Fibroblast of pulmonary artery (primary cell): ENCODE data around the gene NAE1.
"Not testable (repeated sequence)": the region's sequence is repeated elsewhere in the genome, so short reads cannot be mapped to it uniquely, and the experiment has no call there.

ENCODE experiments used
- DNase-seq: peaks from one replicate; pipeline ENCODE4 v3.0.0-alpha.2; 2010; ENCODE audit warnings: low read depth
- H3K4me3 ChIP-seq: replicated peaks from 2 replicates; pipeline ENCODE4 v1.5.1; 2011; ENCODE audit warnings: low read depth, mild to moderate bottlenecking, control low read depth, low read length, moderate library complexity
- TF ChIP-seq, protein P1 (sequence below): IDR thresholded peaks from 2 replicates; pipeline ENCODE4 v1.5.1; 2011; ENCODE audit warnings: mild to moderate bottlenecking, control low read depth, low read length, inconsistent platforms; ENCODE audit errors: missing control alignments

Gene NAE1

GRCh38 chr16:66809765-66810164, 21.0 kb downstream of the NAE1 start:
- DNase-seq, result no peak
- TF ChIP-seq, protein P1, sequence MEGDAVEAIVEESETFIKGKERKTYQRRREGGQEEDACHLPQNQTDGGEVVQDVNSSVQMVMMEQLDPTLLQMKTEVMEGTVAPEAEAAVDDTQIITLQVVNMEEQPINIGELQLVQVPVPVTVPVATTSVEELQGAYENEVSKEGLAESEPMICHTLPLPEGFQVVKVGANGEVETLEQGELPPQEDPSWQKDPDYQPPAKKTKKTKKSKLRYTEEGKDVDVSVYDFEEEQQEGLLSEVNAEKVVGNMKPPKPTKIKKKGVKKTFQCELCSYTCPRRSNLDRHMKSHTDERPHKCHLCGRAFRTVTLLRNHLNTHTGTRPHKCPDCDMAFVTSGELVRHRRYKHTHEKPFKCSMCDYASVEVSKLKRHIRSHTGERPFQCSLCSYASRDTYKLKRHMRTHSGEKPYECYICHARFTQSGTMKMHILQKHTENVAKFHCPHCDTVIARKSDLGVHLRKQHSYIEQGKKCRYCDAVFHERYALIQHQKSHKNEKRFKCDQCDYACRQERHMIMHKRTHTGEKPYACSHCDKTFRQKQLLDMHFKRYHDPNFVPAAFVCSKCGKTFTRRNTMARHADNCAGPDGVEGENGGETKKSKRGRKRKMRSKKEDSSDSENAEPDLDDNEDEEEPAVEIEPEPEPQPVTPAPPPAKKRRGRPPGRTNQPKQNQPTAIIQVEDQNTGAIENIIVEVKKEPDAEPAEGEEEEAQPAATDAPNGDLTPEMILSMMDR, result no peak
- no peak overlapping the region for H3K4me3 ChIP-seq

- DNase-seq, result no peak
- TF ChIP-seq, protein P1, result no peak
- no peak overlapping the region for H3K4me3 ChIP-seq
Measured at GRCh38 chr16:66802159-66802558, 28.6 kb downstream of the NAE1 start.

DNA sequence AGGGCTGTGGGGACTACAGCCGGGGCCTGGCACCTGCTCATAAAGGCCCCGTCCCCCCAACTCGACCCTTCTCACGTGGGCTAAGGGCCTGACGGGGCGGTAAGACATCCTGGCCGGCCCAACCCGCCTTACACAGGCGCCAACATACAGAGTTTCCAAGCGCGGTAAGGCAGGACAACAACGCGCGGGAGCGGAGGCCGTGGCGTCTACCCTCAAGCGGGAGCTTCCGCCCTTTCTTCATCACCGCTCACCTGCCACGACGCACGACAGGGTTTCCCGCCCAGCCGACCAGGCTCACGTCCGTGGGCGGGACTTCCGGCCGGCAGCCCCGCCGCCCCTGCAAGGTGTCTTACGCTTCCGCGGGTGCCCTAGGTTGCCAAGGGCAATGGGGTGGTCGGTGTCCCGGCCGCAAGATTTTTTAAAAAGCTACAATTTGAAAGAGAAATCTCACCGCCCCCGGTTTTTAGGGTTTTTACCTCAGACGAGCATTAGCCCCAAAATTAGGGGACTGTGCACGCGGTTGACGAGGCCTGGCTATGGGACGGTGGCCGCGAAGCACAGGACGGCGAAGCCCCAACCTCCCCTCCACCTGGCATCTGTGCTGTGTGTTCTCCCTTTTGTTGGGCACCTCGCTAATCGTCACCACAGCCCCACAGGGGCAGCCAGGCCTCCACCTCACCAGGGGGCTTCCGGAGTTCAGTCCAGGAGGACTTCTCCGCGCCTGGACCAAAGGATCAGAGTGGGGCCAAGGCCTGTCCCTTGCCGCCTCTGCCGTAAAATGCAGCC, 29.3 kb downstream of the NAE1 start, which contains the start of gene TERB1:
TERB1 (minus strand) TSS at position 265 of the 786 bp plus-strand sequence. CDS start 4,786 bp downstream, outside the sequence.
- no peak within 1 kb of the TSS for H3K4me3 ChIP-seq
- TF ChIP-seq, protein P1, result no peak
- no peak for DNase-seq

DNA sequence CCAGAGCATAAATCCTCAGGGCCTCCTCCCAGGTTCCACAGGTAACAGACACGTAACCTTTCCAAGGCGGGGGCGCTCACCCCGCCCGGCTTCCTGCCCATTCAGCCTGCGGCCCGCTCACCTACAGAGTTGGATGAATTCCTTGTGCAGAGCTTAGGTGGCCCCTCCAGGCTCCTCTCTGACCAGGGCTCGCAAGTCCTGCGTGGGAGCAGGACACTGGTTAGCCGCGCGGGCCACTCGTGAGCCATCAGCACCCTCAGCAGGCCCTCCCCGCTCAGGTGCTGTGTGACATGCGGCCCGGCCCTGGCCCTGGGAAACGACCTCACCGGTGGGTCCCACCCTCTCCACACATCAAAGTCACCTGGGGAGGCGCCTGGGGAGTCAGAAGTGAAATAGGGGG, 29.9 kb downstream of the NAE1 start:
- DNase-seq, result no peak
- TF ChIP-seq, protein P1, result no peak

DNA sequence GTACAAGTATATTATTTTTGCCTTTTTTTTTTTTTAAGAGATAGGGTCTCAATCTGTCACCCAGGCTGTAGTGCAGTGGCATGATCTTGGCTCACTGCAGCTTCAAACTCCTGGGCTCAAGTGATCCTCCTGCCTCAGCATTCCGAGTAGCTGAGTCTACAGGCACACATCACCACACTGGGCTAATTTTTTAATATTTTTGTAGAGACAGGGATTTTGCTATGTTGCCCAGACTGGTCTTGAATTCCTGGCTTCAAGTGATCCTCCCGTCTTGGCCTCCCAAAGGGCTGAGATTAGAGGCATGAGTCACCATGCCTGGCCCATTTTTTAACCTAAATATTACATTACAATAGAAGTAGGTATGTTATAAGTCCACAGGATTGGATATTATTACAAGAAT, 32.6 kb downstream of the NAE1 start:
- peak; percentile 18 for DNase-seq
- H3K4me3 ChIP-seq, result no peak overlapping the region
- TF ChIP-seq, protein P1, result no peak

More for the DNA sequence above, 29.9 kb downstream of the NAE1 start:
- no peak overlapping the region for H3K4me3 ChIP-seq

GRCh38 chr16:66793984-66794383, 36.8 kb downstream of the NAE1 start:
- H3K4me3 ChIP-seq, DNase-seq: not testable (repeated sequence)

- no peak overlapping the region for H3K4me3 ChIP-seq
- no peak for DNase-seq
- TF ChIP-seq, protein P1, result no peak
Measured at GRCh38 chr16:66790130-66790733, 40.5 kb downstream of the NAE1 start.
